Calu3 (cell line): ENCODE data around the gene SPRED1. TPM values are rescaled to one million over a fixed set of nuclear protein-coding genes. Genes with fewer than 3 reads are reported as not detected.

ENCODE experiments used
- BruUV-seq: library from RNA; stranded (reverse); fragments of 400-500 nt; replicated peaks from 2 replicates; lab custom pipeline; 2021; lab: Mats Ljungman, UMichigan
- CTCF ChIA-PET: fragments of 300-600 bp; sonication (Branson Sonifier 250); formaldehyde crosslinking; loops from one replicate; lab custom pipeline; 2022; ENCODE audit warnings: antibody characterized with exemption; lab: Charles Lee
- DNase-seq: peaks from one replicate; pipeline ENCODE4 v3.0.0; 2022
- H3K27ac Mint-ChIP-seq: one replicate; pipeline ENCODE4 v1.8.0; 2022; ENCODE audit warnings: mixed read lengths; ENCODE audit not compliant: unreplicated experiment
- H3K27me3 Mint-ChIP-seq: one replicate; pipeline ENCODE4 v1.8.0; 2022; ENCODE audit warnings: mixed read lengths; ENCODE audit not compliant: unreplicated experiment
- H3K36me3 Mint-ChIP-seq: one replicate; pipeline ENCODE4 v1.8.0; 2022; ENCODE audit warnings: mild to moderate bottlenecking, moderate library complexity, mixed read lengths; ENCODE audit not compliant: insufficient read depth, unreplicated experiment
- H3K4me1 Mint-ChIP-seq: one replicate; pipeline ENCODE4 v1.8.0; 2022; ENCODE audit warnings: mild to moderate bottlenecking, low read depth, mixed read lengths; ENCODE audit not compliant: unreplicated experiment
- H3K4me3 Mint-ChIP-seq: one replicate; pipeline ENCODE4 v1.8.0; 2022; ENCODE audit warnings: mild to moderate bottlenecking, low read depth, moderate library complexity, mixed read lengths; ENCODE audit not compliant: unreplicated experiment
- H3K9me3 Mint-ChIP-seq: one replicate; pipeline ENCODE4 v1.8.0; 2022; ENCODE audit warnings: low read depth, mixed read lengths; ENCODE audit not compliant: unreplicated experiment
- intact Hi-C: fragments of 100-400 bp; cut with micrococcal nuclease; formaldehyde crosslinking; loops from one replicate; pipeline ENCODE4 v1.10.0; 2022; ENCODE audit not compliant: unreplicated experiment
- total RNA-seq: library from RNA; stranded (reverse); gene quantifications from 2 replicates; pipeline ENCODE4 v1.2.3, GENCODE V29; 2022
- TF ChIP-seq, protein P1 (sequence below): fragments of 200-600 bp; IDR thresholded peaks from one replicate; pipeline ENCODE4 v1.8.0; 2022; ENCODE audit warnings: antibody characterized with exemption; ENCODE audit not compliant: unreplicated experiment

The SPRED1 gene
- total RNA-seq, 1 experiment from 2014 or later: 16.1 TPM

DNA sequence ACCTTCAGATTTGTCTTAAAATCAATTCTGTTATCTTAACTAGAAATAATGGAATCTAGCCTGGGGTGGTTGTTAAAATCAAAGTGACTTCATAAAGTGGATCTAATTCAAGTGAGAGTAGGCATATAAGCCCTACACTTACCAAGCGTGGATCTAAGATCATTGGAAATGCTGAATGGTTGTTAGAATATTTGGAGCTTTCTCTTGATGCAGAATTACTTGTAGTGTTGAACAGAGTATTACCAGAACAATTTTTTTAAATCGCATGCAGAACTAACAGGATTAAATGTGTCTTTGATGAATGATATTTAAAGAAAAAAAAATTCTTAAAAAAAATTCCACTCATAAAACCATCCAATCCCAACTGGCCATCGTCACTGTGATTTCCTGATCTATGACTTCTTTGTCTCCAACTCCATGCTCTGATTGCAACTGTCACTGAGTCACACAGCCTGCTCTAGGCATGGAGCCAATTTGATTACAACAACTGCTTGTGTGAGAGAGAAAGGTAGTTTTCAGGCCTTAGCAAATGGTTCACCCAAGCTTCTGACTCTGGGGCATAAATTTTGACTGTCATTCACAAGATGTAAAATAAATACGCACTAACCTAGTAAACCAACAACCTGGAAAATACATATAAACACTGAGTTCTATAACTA is 25.9 kb upstream of the SPRED1 start:
- TF ChIP-seq, protein P1, sequence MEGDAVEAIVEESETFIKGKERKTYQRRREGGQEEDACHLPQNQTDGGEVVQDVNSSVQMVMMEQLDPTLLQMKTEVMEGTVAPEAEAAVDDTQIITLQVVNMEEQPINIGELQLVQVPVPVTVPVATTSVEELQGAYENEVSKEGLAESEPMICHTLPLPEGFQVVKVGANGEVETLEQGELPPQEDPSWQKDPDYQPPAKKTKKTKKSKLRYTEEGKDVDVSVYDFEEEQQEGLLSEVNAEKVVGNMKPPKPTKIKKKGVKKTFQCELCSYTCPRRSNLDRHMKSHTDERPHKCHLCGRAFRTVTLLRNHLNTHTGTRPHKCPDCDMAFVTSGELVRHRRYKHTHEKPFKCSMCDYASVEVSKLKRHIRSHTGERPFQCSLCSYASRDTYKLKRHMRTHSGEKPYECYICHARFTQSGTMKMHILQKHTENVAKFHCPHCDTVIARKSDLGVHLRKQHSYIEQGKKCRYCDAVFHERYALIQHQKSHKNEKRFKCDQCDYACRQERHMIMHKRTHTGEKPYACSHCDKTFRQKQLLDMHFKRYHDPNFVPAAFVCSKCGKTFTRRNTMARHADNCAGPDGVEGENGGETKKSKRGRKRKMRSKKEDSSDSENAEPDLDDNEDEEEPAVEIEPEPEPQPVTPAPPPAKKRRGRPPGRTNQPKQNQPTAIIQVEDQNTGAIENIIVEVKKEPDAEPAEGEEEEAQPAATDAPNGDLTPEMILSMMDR: no peak
- H3K9me3 Mint-ChIP-seq: no peaks in the 10 kb centered on the region
- CTCF ChIA-PET: interaction anchor here (0.6 kb wide), 1 partner anchor 111 kb away, joined by 3 read pairs; no protein-coding TSS in a partner anchor
- H3K36me3 Mint-ChIP-seq: no peaks in the 10 kb centered on the region
- BruUV-seq: no TSS peak
- no peaks in the 10 kb centered on the region for H3K27me3 Mint-ChIP-seq
- no peak overlapping the region for H3K27ac Mint-ChIP-seq
- no peaks in the 10 kb centered on the region for H3K4me1 Mint-ChIP-seq
- DNase-seq: peak; percentile 65
- no peak overlapping the region for H3K4me3 Mint-ChIP-seq
- intact Hi-C loops: loop anchor here (10.0 kb wide), 1 partner anchor 112 kb away; no protein-coding TSS in a partner anchor

DNA sequence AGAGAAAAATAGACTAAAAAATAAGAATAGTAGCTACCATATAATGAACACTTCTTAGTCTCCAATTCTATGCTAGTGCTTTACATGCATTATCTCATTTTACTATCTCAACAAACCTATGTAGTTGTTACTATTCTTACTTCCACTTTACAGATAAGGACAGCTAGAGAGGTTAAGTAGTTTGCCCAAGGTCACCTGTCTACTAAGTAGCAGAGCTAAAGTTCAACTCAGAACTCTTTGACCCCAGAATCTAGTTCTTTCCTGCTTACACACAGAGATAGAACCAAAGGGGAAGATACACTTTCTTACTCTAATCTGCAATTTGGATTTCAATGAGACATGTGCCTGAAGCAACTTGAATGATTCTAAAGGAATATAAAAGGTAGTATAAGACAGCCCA is 24.7 kb upstream of the SPRED1 start:
- no peak overlapping the region for H3K4me3 Mint-ChIP-seq
- no peak for DNase-seq
- no peaks in the 10 kb centered on the region for H3K27me3 Mint-ChIP-seq
- no TSS peak for BruUV-seq
- H3K27ac Mint-ChIP-seq: no peak overlapping the region
- CTCF ChIA-PET: no interaction called here
- TF ChIP-seq, protein P1: no peak
- no peaks in the 10 kb centered on the region for H3K9me3 Mint-ChIP-seq
- no peaks in the 10 kb centered on the region for H3K4me1 Mint-ChIP-seq
- intact Hi-C loops: loop anchor here (10.0 kb wide), 1 partner anchor 113 kb away; no protein-coding TSS in a partner anchor
- H3K36me3 Mint-ChIP-seq: no peaks in the 10 kb centered on the region

DNA sequence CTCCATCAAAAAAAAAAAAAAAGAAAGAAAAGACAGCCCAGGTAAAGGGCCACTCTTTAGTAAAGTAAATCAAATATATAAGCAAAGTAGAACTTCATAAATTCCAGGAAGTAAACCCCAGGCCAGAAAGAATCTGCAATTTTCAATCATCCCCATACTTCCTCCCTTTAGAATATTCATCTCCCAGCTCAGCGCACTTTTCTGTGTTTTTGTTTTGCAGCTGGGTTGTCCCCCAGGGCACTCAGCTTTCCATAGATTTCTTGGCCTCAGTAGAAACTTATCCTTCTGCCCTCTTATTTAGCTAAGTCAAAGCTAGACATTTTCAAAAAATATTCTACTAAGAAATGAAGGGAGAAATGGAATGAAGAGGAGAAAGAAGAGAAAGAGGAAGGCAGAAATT is 24.0 kb upstream of the SPRED1 start:
- Mint-ChIP-seq H3K4me1 (no peaks in the 10 kb centered on the region), H3K36me3 (no peaks in the 10 kb centered on the region), H3K9me3 (no peaks in the 10 kb centered on the region), H3K4me3 (no peak overlapping the region), H3K27me3 (no peaks in the 10 kb centered on the region), H3K27ac (no peak overlapping the region)
- intact Hi-C loops: loop anchor here (10.0 kb wide), 1 partner anchor 114 kb away; no protein-coding TSS in a partner anchor
- CTCF ChIA-PET: no interaction called here
- no peak for DNase-seq
- TF ChIP-seq, protein P1: no peak
- BruUV-seq: no TSS peak

DNA sequence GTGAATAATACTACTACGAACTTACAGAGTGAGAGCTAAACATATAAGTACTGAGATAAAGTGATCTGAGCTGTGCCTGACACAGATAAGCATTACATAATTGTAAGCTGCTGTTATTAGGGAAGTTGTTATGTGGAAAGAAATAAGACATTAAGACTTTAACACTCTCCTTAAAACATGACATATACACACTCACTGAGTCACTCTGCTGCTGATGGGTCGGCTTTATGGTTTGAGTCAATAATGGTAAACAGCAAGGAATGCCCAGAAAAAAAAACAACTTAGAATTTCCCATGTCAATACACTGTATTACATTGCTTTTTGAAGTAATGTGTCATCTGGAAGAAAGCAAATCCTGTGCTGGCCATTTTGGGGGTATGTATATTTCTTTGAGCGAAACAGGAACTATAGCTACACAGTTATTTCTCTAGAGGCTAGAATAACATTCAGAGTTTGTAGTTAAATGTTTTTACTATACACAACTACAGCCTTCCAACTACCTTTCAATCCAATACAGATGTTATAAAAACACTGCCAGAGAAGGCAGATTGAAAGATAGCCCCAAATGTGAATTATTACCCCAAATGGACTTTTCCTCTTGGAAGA is 22.8 kb upstream of the SPRED1 start:
- intact Hi-C loops: loop anchor here (10.0 kb wide), 1 partner anchor 115 kb away; no protein-coding TSS in a partner anchor
- Mint-ChIP-seq H3K9me3 (no peaks in the 10 kb centered on the region), H3K36me3 (no peaks in the 10 kb centered on the region), H3K4me3 (no peak overlapping the region), H3K27me3 (no peaks in the 10 kb centered on the region), H3K4me1 (no peaks in the 10 kb centered on the region), H3K27ac (no peak overlapping the region)
- TF ChIP-seq, protein P1: no peak
- no peak for DNase-seq
- BruUV-seq: no TSS peak
- CTCF ChIA-PET: interaction anchor here (0.5 to 0.9 kb wide), 2 partner anchors 22 to 1684 kb away, joined by 3 read pairs; no protein-coding TSS in a partner anchor
